GM13977 (cell line): ENCODE data around the gene TOB2.
A peak's percentile ranks its signal among the peaks of the same experiment; 100 is the strongest.

ENCODE experiments used
- DNase-seq: peaks from one replicate; pipeline ENCODE4 v3.0.0; 2012; ENCODE audit warnings: low spot score
- CTCF ChIP-seq: IDR thresholded peaks from 2 replicates; pipeline ENCODE4 v1.5.1; 2012; ENCODE audit warnings: mild to moderate bottlenecking, control low read depth; ENCODE audit not compliant: insufficient read depth; ENCODE audit errors: extremely low read depth, missing control alignments
- in situ Hi-C: fragments of 300-500 bp; cut with MboI; formaldehyde crosslinking; loops from one replicate; pipeline ENCODE4 v1.12.0; 2022; ENCODE audit warnings: low sequenced_read_pairs, low pct_unique_long_range_greater_than_20kb, mixed read lengths, inconsistent platforms; ENCODE audit not compliant: unreplicated experiment

Gene TOB2, protein sequence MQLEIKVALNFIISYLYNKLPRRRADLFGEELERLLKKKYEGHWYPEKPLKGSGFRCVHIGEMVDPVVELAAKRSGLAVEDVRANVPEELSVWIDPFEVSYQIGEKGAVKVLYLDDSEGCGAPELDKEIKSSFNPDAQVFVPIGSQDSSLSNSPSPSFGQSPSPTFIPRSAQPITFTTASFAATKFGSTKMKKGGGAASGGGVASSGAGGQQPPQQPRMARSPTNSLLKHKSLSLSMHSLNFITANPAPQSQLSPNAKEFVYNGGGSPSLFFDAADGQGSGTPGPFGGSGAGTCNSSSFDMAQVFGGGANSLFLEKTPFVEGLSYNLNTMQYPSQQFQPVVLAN

DNA sequence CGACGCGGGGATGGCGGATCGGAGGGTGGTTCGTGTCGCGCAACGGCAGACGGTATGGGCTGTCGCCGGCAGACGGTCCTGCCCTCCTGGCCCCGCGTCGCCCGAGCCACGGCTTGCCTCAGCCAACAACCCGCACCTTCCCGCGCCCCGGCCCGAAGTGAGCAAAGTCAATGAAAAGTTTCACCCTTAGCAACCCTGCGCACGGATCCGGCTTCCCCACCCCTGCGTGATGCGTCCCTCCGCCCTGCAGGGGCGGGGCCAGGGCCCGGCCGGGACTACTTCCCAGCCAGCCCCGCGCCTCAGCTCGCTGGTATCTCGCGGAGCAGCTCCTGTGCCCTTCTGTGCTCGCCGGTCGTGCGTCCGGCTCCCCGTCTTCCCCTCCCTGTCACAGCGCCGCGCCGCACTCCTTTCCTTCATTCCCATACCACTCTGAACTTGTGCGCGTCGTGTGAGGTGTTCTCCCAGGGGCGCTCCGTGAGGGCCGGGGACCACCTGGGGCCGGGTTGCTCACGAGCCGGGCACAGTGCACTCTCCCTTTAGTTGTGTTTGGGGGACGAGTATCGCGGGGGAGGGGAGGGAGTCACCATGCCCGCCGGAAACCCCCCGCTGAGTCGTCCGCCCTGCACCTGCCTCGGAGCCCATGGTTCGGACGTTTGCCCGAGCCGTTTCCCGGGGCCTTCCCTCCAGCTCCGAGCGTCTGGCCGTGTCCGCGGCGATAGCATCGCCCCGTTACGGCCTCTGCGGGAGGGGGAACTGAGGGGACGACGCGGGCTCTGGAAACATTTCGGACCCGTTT is at the start of gene TOB2:
TOB2 (minus strand) TSS at position 163 of the 796 bp plus-strand sequence. CDS start 9,456 bp downstream, outside the sequence.
- in situ Hi-C loops, result no loop called here
- no peak for TF ChIP-seq CTCF
- DNase-seq, result peak; percentile 86

DNA sequence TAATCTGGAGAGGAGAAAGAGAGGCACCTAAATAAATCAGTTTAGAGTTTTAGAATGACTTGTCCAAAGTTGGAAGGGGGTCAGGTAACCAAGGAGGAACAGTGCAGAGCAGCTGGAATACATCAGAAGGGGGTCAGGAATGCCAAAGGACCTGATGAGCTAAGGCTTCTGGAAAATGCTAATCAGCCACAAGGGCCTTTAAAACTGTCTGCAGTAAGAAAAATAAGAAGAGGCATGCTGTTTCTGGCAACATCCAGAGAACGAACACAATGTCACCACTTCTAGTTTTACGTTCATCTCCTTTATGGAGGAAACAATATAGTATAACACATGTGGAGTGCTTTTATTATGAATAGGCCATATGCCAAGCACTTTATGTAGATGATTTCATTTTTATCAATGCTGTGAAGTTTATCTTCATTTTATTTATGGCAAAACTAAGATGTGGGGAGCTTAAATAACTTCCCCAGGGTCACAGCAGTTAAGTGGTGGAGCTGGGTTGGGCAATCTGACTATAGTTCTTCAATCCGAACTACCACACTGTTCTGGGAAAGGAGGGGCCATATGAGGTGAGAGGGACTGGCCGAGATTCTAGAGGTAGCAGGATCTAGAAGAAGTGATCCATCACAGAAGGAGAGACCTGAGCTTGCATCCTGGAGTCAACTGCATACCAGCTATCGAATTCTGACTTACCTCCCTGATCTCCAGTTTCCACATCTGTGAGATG is 44.9 kb upstream of the TOB2 start:
- no peak for TF ChIP-seq CTCF
- DNase-seq, result no peak
- in situ Hi-C loops, result no loop called here

- DNase-seq, result no peak
- TF ChIP-seq CTCF, result no peak
Measured at GRCh38 chr22:41488596-41489385, 42.2 kb upstream of the TOB2 start.

GRCh38 chr22:41488076-41488475 is 41.5 kb upstream of the TOB2 start:
- no peak for DNase-seq
- no peak for TF ChIP-seq CTCF
- in situ Hi-C loops, result no loop called here

More at GRCh38 chr22:41488596-41489385, 42.2 kb upstream of the TOB2 start:
- in situ Hi-C loops, result no loop called here

DNA sequence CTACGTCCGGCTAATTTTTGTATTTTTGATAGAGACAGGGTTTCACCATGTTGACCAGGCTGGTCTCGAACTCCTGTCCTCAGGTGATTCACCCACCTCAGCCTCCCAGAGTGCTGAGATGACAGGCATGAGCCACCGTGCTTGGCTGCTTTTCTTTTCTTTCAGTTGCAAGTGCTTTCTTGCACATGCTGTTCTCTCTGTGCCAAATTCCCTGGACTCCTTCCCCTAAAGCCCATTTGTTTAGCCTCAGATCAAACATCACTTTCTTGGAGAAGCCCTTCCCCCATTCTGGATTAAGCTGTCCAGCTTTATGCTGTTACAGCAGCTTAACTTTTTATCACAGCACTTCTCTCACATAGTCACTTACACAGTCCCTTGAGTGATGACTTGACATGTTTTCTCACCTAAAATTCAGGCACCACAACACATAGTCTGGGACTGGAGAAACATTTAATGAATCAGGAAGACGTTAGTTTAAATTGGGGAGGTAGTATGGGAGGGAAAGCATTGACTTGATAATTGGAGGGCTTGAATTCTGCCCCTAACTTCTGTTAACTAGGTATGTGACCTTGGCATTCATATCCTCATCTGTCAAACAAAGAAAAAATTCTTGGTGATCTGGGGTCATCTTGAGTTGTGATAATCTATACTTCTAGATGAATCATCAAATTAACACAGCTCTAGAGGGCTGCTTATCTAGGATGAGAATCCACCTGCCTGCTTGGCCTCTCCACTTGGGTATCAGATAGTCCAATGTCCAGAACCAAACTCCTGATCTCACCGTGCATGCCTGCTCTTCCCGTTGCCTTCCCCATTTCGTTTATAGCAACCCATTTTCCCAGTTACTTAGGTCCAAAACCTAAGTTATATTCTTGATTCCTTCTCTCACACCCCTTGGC is 40.7 kb upstream of the TOB2 start:
- TF ChIP-seq CTCF, result no peak
- no peak for DNase-seq
- in situ Hi-C loops, result no loop called here
